IPS-18c (cell line): ENCODE results near the gene TMOD2.

Source experiments
- H3K4me3 ChIP-seq: 2 replicates; pipeline ENCODE4 v1.7.0; 2013; ENCODE audit warnings: low read depth, mild to moderate bottlenecking, low read length, moderate library complexity; ENCODE audit not compliant: insufficient read depth
- H3K9me3 ChIP-seq: one replicate; pipeline ENCODE4 v1.6.1; 2013; ENCODE audit warnings: mild to moderate bottlenecking, low read length, moderate library complexity; ENCODE audit not compliant: control insufficient read depth, insufficient read depth

TMOD2 gene

GRCh38 chr15:51829376-51830275, 78.2 kb downstream of the TMOD2 start, which contains the start of gene TMOD3:
Gene TMOD3 (plus strand): TSS chr15:51829653. CDS start chr15:51862885, 33,232 bp downstream.
- no peaks in the 10 kb centered on the region for H3K9me3 ChIP-seq
- peak within 1 kb of the TSS; percentile 97 for H3K4me3 ChIP-seq

GRCh38 chr15:51830276-51830806, 78.9 kb downstream of the TMOD2 start:
- Histone ChIP-seq H3K4me3 (peak overlapping the region; percentile 97), H3K9me3 (no peaks in the 10 kb centered on the region)

- Histone ChIP-seq H3K9me3 (no peaks in the 10 kb centered on the region), H3K4me3 (no peak overlapping the region)
Observed at GRCh38 chr15:51833772-51834171, 82.4 kb downstream of the TMOD2 start.

- Histone ChIP-seq H3K9me3 (no peaks in the 10 kb centered on the region), H3K4me3 (no peak overlapping the region)
Observed at GRCh38 chr15:51837792-51838251, 86.4 kb downstream of the TMOD2 start.

- Histone ChIP-seq H3K4me3 (no peak overlapping the region), H3K9me3 (no peaks in the 10 kb centered on the region)
Observed at GRCh38 chr15:51838270-51838669, 86.9 kb downstream of the TMOD2 start.

GRCh38 chr15:51840692-51841091, 89.3 kb downstream of the TMOD2 start:
- H3K9me3 ChIP-seq: no peaks in the 10 kb centered on the region
- H3K4me3 ChIP-seq: no peak overlapping the region

- H3K4me3 ChIP-seq: no peak overlapping the region
Observed at GRCh38 chr15:51841406-51842040, 90.1 kb downstream of the TMOD2 start.

GRCh38 chr15:51842265-51842664, 90.9 kb downstream of the TMOD2 start:
- Histone ChIP-seq H3K9me3 (no peaks in the 10 kb centered on the region), H3K4me3 (no peak overlapping the region)

More at GRCh38 chr15:51841406-51842040, 90.1 kb downstream of the TMOD2 start:
- no peaks in the 10 kb centered on the region for H3K9me3 ChIP-seq

- Histone ChIP-seq H3K9me3 (no peaks in the 10 kb centered on the region), H3K4me3 (no peak overlapping the region)
Observed at GRCh38 chr15:51842852-51843737, 91.7 kb downstream of the TMOD2 start.

GRCh38 chr15:51844747-51845426, 93.5 kb downstream of the TMOD2 start:
- Histone ChIP-seq H3K4me3 (no peak overlapping the region), H3K9me3 (no peaks in the 10 kb centered on the region)

GRCh38 chr15:51846066-51846462, 94.7 kb downstream of the TMOD2 start:
- Histone ChIP-seq H3K9me3 (no peaks in the 10 kb centered on the region), H3K4me3 (no peak overlapping the region)

- no peaks in the 10 kb centered on the region for H3K9me3 ChIP-seq
- H3K4me3 ChIP-seq: no peak overlapping the region
Observed at GRCh38 chr15:51846463-51847230, 95.2 kb downstream of the TMOD2 start.

- Histone ChIP-seq H3K9me3 (no peaks in the 10 kb centered on the region), H3K4me3 (no peak overlapping the region)
Observed at GRCh38 chr15:51848811-51849210, 97.4 kb downstream of the TMOD2 start.

GRCh38 chr15:51849860-51850259, 98.5 kb downstream of the TMOD2 start:
- Histone ChIP-seq H3K4me3 (no peak overlapping the region), H3K9me3 (no peaks in the 10 kb centered on the region)

GRCh38 chr15:51853998-51854397, 102.6 kb downstream of the TMOD2 start:
- no peak overlapping the region for H3K4me3 ChIP-seq
- H3K9me3 ChIP-seq: no peaks in the 10 kb centered on the region

GRCh38 chr15:51855612-51856011, 104.2 kb downstream of the TMOD2 start:
- Histone ChIP-seq H3K9me3 (no peaks in the 10 kb centered on the region), H3K4me3 (no peak overlapping the region)
